Activated T-cell treated with anti-CD3 and anti-CD28 coated beads for 24 hours (primary cell): ENCODE data around the gene MYO5C.
"Not testable (repeated sequence)": the region's sequence is repeated elsewhere in the genome, so short reads cannot be mapped to it uniquely, and the experiment has no call there.

ENCODE experiments used
- DNase-seq: peaks from one replicate; pipeline ENCODE4 v3.0.0-alpha.2; 2020; ENCODE audit warnings: low read depth

MYO5C gene

GRCh38 chr15:52308446-52309153 lies 13.0 kb upstream of the MYO5C start:
- no peak for DNase-seq

- DNase-seq: no peak
Observed at GRCh38 chr15:52307847-52308246, 12.2 kb upstream of the MYO5C start.

GRCh38 chr15:52306270-52306669 lies 10.7 kb upstream of the MYO5C start:
- DNase-seq: no peak

- no peak for DNase-seq
Observed at GRCh38 chr15:52303093-52303772, 7.6 kb upstream of the MYO5C start.

- DNase-seq: no peak
Observed at GRCh38 chr15:52301265-52301847, 5.8 kb upstream of the MYO5C start.

GRCh38 chr15:52294881-52295420 lies 653 bp downstream of the MYO5C start:
- no peak for DNase-seq

- no peak for DNase-seq
Observed at GRCh38 chr15:52292780-52293392, 2.7 kb downstream of the MYO5C start.

GRCh38 chr15:52291204-52291603 lies 4.4 kb downstream of the MYO5C start:
- no peak for DNase-seq

GRCh38 chr15:52290800-52291199 lies 4.8 kb downstream of the MYO5C start:
- no peak for DNase-seq

- DNase-seq: no peak
Observed at GRCh38 chr15:52290329-52290728, 5.3 kb downstream of the MYO5C start.

GRCh38 chr15:52289629-52290081 lies 5.9 kb downstream of the MYO5C start:
- DNase-seq: no peak

GRCh38 chr15:52288986-52289385 lies 6.6 kb downstream of the MYO5C start:
- no peak for DNase-seq

- no peak for DNase-seq
Observed at GRCh38 chr15:52288051-52288942, 7.3 kb downstream of the MYO5C start.

GRCh38 chr15:52287114-52287513 lies 8.5 kb downstream of the MYO5C start:
- DNase-seq: no peak

- DNase-seq: not testable (repeated sequence)
Observed at GRCh38 chr15:52285941-52286340, 9.7 kb downstream of the MYO5C start.

GRCh38 chr15:52284164-52284563 lies 11.4 kb downstream of the MYO5C start:
- DNase-seq: no peak

GRCh38 chr15:52283281-52283680 lies 12.3 kb downstream of the MYO5C start:
- DNase-seq: no peak

GRCh38 chr15:52282418-52282817 lies 13.2 kb downstream of the MYO5C start:
- DNase-seq: no peak

- DNase-seq: no peak
Observed at GRCh38 chr15:52281085-52282035, 14.2 kb downstream of the MYO5C start.

- no peak for DNase-seq
Observed at GRCh38 chr15:52280326-52281084, 15.1 kb downstream of the MYO5C start.
